ENCODE data around the gene MKNK1. TPM values are rescaled to one million over a fixed set of nuclear protein-coding genes. Genes with fewer than 3 reads are reported as not detected.

MKNK1 gene
- total and polyA plus RNA-seq, 2 donors, result 20.1 to 62.2 TPM

DNA sequence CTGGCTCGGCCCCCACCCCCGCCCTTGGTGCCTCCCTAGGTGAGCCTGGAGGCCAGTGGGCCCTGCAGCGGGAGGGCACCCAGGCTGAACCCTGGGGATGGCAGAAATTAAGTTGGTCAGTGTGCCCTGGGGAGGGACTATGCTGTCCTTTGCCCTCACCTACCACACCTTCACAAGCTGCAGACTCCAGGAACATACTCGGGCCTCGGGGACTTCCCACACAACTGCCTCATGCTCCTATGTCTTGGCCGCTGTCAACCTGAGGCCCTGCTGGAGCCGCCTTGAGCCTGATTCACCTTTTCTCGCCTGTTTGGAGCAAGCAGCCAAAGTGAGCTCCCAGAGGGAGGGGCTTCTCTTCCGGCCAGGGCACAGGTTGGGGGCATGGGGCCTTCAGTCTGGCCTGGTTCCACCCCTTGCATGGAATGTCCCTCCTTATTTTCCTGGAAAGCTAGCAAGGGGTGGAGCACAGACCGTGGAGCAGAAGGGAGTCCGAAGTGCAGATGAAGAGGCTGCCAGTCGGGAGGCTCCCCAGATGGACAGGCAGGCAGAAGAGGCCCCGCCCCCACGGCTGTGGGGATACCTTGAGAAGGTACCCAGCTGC, 77.3 kb downstream of the MKNK1 start:
- no peak overlapping the region for H3K27ac ChIP-seq (ENCODE audit: low read depth in 1 of 2, low read length in 1 of 2)
- no peak for DNase-seq (ENCODE audit: low read depth in 6 of 9, low spot score in 9 of 9)
- H3K4me1 ChIP-seq (ENCODE audit: control insufficient read depth in 2 of 2, insufficient read depth in 2 of 2, low read length in 2 of 2), result peaks cover 0 to 4% of the 10 kb centered on the region in 2 donors
- no peaks in the 10 kb centered on the region for H3K9me3 ChIP-seq (ENCODE audit: control insufficient read depth in 2 of 2, insufficient read depth in 1 of 2, low read length in 1 of 2)
- WGBS, result 54% methylated on average over 14 of the region's 14 CpGs
- H3K4me3 ChIP-seq (ENCODE audit: low read length in 2 of 2), result no peak overlapping the region
- peaks cover 7 to 98% of the 10 kb centered on the region in 2 donors for H3K27me3 ChIP-seq (ENCODE audit: control insufficient read depth in 2 of 2, insufficient read depth in 1 of 2, low read length in 1 of 2)
- H3K36me3 ChIP-seq (ENCODE audit: control insufficient read depth in 2 of 2, insufficient read depth in 2 of 2, low read length in 1 of 2), result no peaks in the 10 kb centered on the region

DNA sequence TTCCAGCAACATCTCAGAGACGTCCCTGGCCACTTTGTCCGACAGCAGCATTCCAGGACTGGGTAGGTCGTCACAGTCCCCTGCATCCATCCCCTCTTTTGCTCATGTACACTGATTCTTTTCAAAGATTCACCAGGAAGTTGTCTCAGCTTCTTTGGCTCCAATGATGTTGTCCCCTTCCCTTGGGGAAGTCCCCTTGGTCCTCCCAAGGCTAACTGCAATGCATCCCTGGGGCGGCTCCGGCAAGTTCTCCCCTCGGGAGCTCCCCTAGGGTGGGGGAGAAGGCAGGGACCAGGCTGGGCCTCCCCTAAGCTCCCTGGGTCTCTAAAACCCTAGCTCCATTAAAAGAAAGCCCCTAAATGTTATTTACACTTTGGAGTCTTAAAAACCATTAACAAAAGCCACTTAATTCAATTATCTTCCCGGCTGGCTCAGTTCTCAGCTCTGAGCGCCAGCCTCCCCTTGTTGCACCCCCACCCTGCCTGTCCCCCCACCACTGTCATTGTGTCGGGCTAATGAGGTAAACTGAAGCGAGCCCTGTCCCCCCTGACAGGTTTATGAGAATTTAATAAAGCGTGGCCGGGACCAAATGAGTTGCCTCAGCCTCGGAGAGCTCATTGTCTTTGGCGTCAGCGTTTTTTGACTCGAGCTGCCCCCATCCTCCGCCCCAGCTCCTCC, 77.9 kb downstream of the MKNK1 start:
- Histone ChIP-seq H3K4me1 (ENCODE audit: control insufficient read depth in 2 of 2, insufficient read depth in 2 of 2, low read length in 2 of 2) (peaks cover 0 to 4% of the 10 kb centered on the region in 2 donors), H3K36me3 (ENCODE audit: control insufficient read depth in 2 of 2, insufficient read depth in 2 of 2, low read length in 1 of 2) (no peaks in the 10 kb centered on the region), H3K27me3 (ENCODE audit: control insufficient read depth in 2 of 2, insufficient read depth in 1 of 2, low read length in 1 of 2) (peaks cover 7 to 97% of the 10 kb centered on the region in 2 donors), H3K9me3 (ENCODE audit: control insufficient read depth in 2 of 2, insufficient read depth in 1 of 2, low read length in 1 of 2) (no peaks in the 10 kb centered on the region), H3K4me3 (ENCODE audit: low read length in 2 of 2) (no peak overlapping the region), H3K27ac (ENCODE audit: low read depth in 1 of 2, low read length in 1 of 2) (no peak overlapping the region)
- no peak for DNase-seq (ENCODE audit: low read depth in 6 of 9, low spot score in 9 of 9)
- WGBS, result 38% methylated on average over 17 of the region's 17 CpGs

- 60% methylated on average over 13 of the region's 13 CpGs for WGBS
- Histone ChIP-seq H3K27ac (ENCODE audit: low read depth in 1 of 2, low read length in 1 of 2) (no peak overlapping the region), H3K36me3 (ENCODE audit: control insufficient read depth in 2 of 2, insufficient read depth in 2 of 2, low read length in 1 of 2) (no peaks in the 10 kb centered on the region), H3K4me3 (ENCODE audit: low read length in 2 of 2) (no peak overlapping the region), H3K4me1 (ENCODE audit: control insufficient read depth in 2 of 2, insufficient read depth in 2 of 2, low read length in 2 of 2) (peaks cover 0 to 4% of the 10 kb centered on the region in 2 donors), H3K9me3 (ENCODE audit: control insufficient read depth in 2 of 2, insufficient read depth in 1 of 2, low read length in 1 of 2) (no peaks in the 10 kb centered on the region), H3K27me3 (ENCODE audit: control insufficient read depth in 2 of 2, insufficient read depth in 1 of 2, low read length in 1 of 2) (peaks cover 7 to 94% of the 10 kb centered on the region in 2 donors)
- no peak for DNase-seq (ENCODE audit: low read depth in 6 of 9, low spot score in 9 of 9)
These were observed 78.7 kb downstream of the MKNK1 start for GRCh38 chr1:46525253-46525983.

GRCh38 chr1:46524843-46525242, 79.2 kb downstream of the MKNK1 start:
- WGBS, result 89% methylated on average over 5 of the region's 5 CpGs
- H3K27me3 ChIP-seq (ENCODE audit: control insufficient read depth in 2 of 2, insufficient read depth in 1 of 2, low read length in 1 of 2), result peaks cover 7 to 94% of the 10 kb centered on the region in 2 donors
- no peaks in the 10 kb centered on the region for H3K9me3 ChIP-seq (ENCODE audit: control insufficient read depth in 2 of 2, insufficient read depth in 1 of 2, low read length in 1 of 2)
- H3K27ac ChIP-seq (ENCODE audit: low read depth in 1 of 2, low read length in 1 of 2), result no peak overlapping the region
- H3K4me1 ChIP-seq (ENCODE audit: control insufficient read depth in 2 of 2, insufficient read depth in 2 of 2, low read length in 2 of 2), result peaks cover 0 to 4% of the 10 kb centered on the region in 2 donors
- no peak for DNase-seq (ENCODE audit: low read depth in 6 of 9, low spot score in 9 of 9)
- no peaks in the 10 kb centered on the region for H3K36me3 ChIP-seq (ENCODE audit: control insufficient read depth in 2 of 2, insufficient read depth in 2 of 2, low read length in 1 of 2)
- H3K4me3 ChIP-seq (ENCODE audit: low read length in 2 of 2), result no peak overlapping the region

DNA sequence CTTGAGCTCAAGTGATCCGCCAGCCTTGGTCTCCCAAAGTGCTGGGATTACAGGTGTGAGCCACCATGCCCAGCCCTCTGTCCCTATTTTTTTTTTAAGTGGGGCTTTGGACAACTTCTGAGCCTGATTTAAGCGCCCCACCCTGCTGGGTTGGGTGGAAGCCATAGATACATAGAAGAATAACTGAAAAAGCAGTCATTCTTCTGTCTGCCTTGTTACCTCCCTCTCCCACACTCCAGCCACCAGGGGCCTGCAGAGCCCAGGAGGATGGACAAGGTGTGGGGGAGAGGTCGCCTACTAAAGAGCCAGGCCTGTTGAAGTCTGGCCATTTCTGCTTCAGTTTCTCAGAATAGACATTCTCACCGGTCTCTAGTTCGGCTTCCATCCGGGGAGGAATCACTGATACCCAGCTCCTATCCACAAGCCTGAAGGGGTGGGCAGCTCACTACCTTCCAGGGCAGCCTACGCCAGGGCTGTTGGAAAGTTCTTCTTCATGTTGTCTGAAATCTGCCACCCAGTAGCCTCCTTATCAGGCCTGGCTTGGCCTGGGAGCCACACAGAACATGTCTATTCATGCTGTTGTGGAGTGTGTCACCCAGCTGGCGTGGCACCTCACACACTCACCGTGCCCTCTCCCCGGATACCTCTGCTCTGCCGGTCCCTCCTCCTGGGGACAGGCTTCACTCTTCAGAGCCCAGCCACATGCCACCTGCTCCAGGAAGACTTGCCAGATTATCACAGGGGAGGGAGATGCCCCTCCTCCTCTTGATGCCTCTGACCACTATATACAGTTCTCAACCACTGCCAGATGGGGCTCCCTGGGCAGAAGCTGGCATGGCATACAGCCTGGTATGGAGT, 80.3 kb downstream of the MKNK1 start:
- Histone ChIP-seq H3K27ac (ENCODE audit: low read depth in 1 of 2, low read length in 1 of 2) (no peak overlapping the region), H3K27me3 (ENCODE audit: control insufficient read depth in 2 of 2, insufficient read depth in 1 of 2, low read length in 1 of 2) (peaks cover 7 to 92% of the 10 kb centered on the region in 2 donors), H3K4me1 (ENCODE audit: control insufficient read depth in 2 of 2, insufficient read depth in 2 of 2, low read length in 2 of 2) (peaks cover 0 to 4% of the 10 kb centered on the region in 2 donors), H3K4me3 (ENCODE audit: low read length in 2 of 2) (no peak overlapping the region), H3K9me3 (ENCODE audit: control insufficient read depth in 2 of 2, insufficient read depth in 1 of 2, low read length in 1 of 2) (no peaks in the 10 kb centered on the region), H3K36me3 (ENCODE audit: control insufficient read depth in 2 of 2, insufficient read depth in 2 of 2, low read length in 1 of 2) (no peaks in the 10 kb centered on the region)
- WGBS, result 88% methylated on average over 11 of the region's 11 CpGs
- no peak for DNase-seq (ENCODE audit: low read depth in 6 of 9, low spot score in 9 of 9)

- DNase-seq (ENCODE audit: low read depth in 6 of 9, low spot score in 9 of 9), result no peak
- H3K4me3 ChIP-seq (ENCODE audit: low read length in 2 of 2), result no peak overlapping the region
- WGBS, result 85% methylated on average over 13 of the region's 13 CpGs
- H3K36me3 ChIP-seq (ENCODE audit: control insufficient read depth in 2 of 2, insufficient read depth in 2 of 2, low read length in 1 of 2), result no peaks in the 10 kb centered on the region
- no peak overlapping the region for H3K27ac ChIP-seq (ENCODE audit: low read depth in 1 of 2, low read length in 1 of 2)
- peaks cover 0 to 4% of the 10 kb centered on the region in 2 donors for H3K4me1 ChIP-seq (ENCODE audit: control insufficient read depth in 2 of 2, insufficient read depth in 2 of 2, low read length in 2 of 2)
- no peaks in the 10 kb centered on the region for H3K9me3 ChIP-seq (ENCODE audit: control insufficient read depth in 2 of 2, insufficient read depth in 1 of 2, low read length in 1 of 2)
- peaks cover 7 to 91% of the 10 kb centered on the region in 2 donors for H3K27me3 ChIP-seq (ENCODE audit: control insufficient read depth in 2 of 2, insufficient read depth in 1 of 2, low read length in 1 of 2)
These were observed 81.1 kb downstream of the MKNK1 start for GRCh38 chr1:46522969-46523320.

- Histone ChIP-seq H3K9me3 (ENCODE audit: control insufficient read depth in 2 of 2, insufficient read depth in 1 of 2, low read length in 1 of 2) (no peaks in the 10 kb centered on the region), H3K36me3 (ENCODE audit: control insufficient read depth in 2 of 2, insufficient read depth in 2 of 2, low read length in 1 of 2) (no peaks in the 10 kb centered on the region), H3K27me3 (ENCODE audit: control insufficient read depth in 2 of 2, insufficient read depth in 1 of 2, low read length in 1 of 2) (peaks cover 7 to 91% of the 10 kb centered on the region in 2 donors), H3K4me3 (ENCODE audit: low read length in 2 of 2) (no peak overlapping the region), H3K27ac (ENCODE audit: low read depth in 1 of 2, low read length in 1 of 2) (no peak overlapping the region), H3K4me1 (ENCODE audit: control insufficient read depth in 2 of 2, insufficient read depth in 2 of 2, low read length in 2 of 2) (peaks cover 0 to 4% of the 10 kb centered on the region in 2 donors)
- WGBS, result 62% methylated on average over 16 of the region's 16 CpGs
- DNase-seq (ENCODE audit: low read depth in 6 of 9, low spot score in 9 of 9), result no peak
These were observed 81.7 kb downstream of the MKNK1 start for GRCh38 chr1:46522184-46522968.

DNA sequence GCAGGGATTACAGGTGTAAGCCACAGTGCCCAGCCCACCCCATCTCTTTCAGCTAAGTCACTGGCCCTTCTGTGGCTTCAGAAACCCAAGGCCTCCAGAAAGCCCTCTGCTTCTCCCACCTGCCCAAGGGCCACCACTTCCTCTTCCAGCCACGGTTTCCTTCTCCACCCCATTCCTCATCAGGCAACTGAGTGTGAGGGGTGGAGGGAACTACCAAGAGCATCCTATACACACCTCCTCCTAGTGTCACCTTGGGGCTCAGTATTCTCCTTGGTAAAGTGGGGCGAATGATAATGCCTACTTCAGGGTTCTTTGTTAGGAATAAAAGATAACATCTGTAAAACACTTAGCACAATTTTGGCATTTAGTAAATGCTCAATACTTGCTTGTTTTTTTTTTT, 82.7 kb downstream of the MKNK1 start:
- Histone ChIP-seq H3K9me3 (ENCODE audit: control insufficient read depth in 2 of 2, insufficient read depth in 1 of 2, low read length in 1 of 2) (no peaks in the 10 kb centered on the region), H3K27me3 (ENCODE audit: control insufficient read depth in 2 of 2, insufficient read depth in 1 of 2, low read length in 1 of 2) (peaks cover 2 to 91% of the 10 kb centered on the region in 2 donors), H3K36me3 (ENCODE audit: control insufficient read depth in 2 of 2, insufficient read depth in 2 of 2, low read length in 1 of 2) (no peaks in the 10 kb centered on the region), H3K27ac (ENCODE audit: low read depth in 1 of 2, low read length in 1 of 2) (no peak overlapping the region), H3K4me3 (ENCODE audit: low read length in 2 of 2) (no peak overlapping the region), H3K4me1 (ENCODE audit: control insufficient read depth in 2 of 2, insufficient read depth in 2 of 2, low read length in 2 of 2) (peaks cover 2 to 7% of the 10 kb centered on the region in 2 donors)
- 51% methylated on average over 2 of the region's 2 CpGs for WGBS
- no peak for DNase-seq (ENCODE audit: low read depth in 6 of 9, low spot score in 9 of 9)
